Peyer's patch (tissue), 4 donors: ENCODE data around the gene NEK8. TPM values are rescaled to one million over a fixed set of nuclear protein-coding genes. Genes with fewer than 3 reads are reported as not detected.

Experiments used
- DNase-seq, 3 donors: peaks; one replicate each; pipeline ENCODE4 v3.0.0-alpha.2; 2017 to 2019
- H3K27ac ChIP-seq, 4 donors: fragments of 200-600 bp; sonication (generic); one replicate each; pipeline ENCODE4 v1.5.1; 2016 to 2019
- H3K27me3 ChIP-seq, 2 donors: fragments of 200-600 bp; sonication (generic); one replicate each; pipeline ENCODE4 v1.5.1; 2019
- H3K36me3 ChIP-seq, 3 donors: fragments of 200-600 bp; sonication (generic); one replicate each; pipeline ENCODE4 v1.5.1; 2016 to 2019
- H3K4me1 ChIP-seq, 4 donors: fragments of 200-600 bp; sonication (generic); one replicate each; pipeline ENCODE4 v1.5.1; 2016 to 2019
- H3K4me3 ChIP-seq, 4 donors: fragments of 200-600 bp; sonication (generic); 1 replicate in 3 of 4; 2 replicates in 1 of 4; pipeline ENCODE4 v1.5.1; 2016 to 2019; ENCODE audit warnings: mild to moderate bottlenecking in 1 of 4
- H3K9me3 ChIP-seq, 4 donors: fragments of 200-600 bp; sonication (generic); one replicate each; pipeline ENCODE4 v1.5.1; 2016 to 2019; ENCODE audit warnings: mild to moderate bottlenecking in 1 of 4
- CTCF ChIP-seq, 6 experiments: fragments of 450-650 bp in 4 of 6; fragments of 200-600 bp in 2 of 6; sonication (generic) in 1 of 6; IDR thresholded peaks; one replicate each; pipeline ENCODE4 v1.5.1; 2017 to 2019; ENCODE audit warnings: antibody characterized with exemption in 6 of 6, mild to moderate bottlenecking in 3 of 6, moderate library complexity in 1 of 6
- POLR2A ChIP-seq, 2 donors: fragments of 450-650 bp; IDR thresholded peaks; one replicate each; pipeline ENCODE4 v1.5.1; 2017; ENCODE audit warnings: antibody characterized with exemption in 2 of 2, mild to moderate bottlenecking in 2 of 2, moderate library complexity in 2 of 2
- total RNA-seq, 4 donors: library from RNA; depleted of rRNA; stranded (reverse); fragments of >200 nt; gene quantifications; one replicate each; pipeline ENCODE4 v1.1.0, GENCODE V29; 2016

NEK8 gene
- total RNA-seq, 4 donors from 2014 or later, result 7.4 to 89.1 (median 14.0) TPM

- H3K9me3 ChIP-seq, result no peaks in the 10 kb centered on the region
- H3K36me3 ChIP-seq, result peaks cover 0 to 34% (median 0%) of the 10 kb centered on the region in 3 donors
- peak overlapping the region in 3 of 4 donors; percentile 95 to 100 (median 99) for H3K27ac ChIP-seq
- DNase-seq, result no peak
- no peak overlapping the region for H3K4me3 ChIP-seq
- H3K4me1 ChIP-seq, result peaks cover 9 to 46% (median 22%) of the 10 kb centered on the region in 4 donors
- H3K27me3 ChIP-seq, result no peaks in the 10 kb centered on the region
- TF ChIP-seq CTCF (IDR thresholded peaks at IDR 0.05), result no peak
- TF ChIP-seq POLR2A (IDR thresholded peaks at IDR 0.05), result no peak
These were observed 4.0 kb upstream of the NEK8 start for GRCh38 chr17:28724500-28725165.

- DNase-seq, result no peak
- peak in 1 of 6 experiments; percentile 2 for TF ChIP-seq CTCF (IDR thresholded peaks at IDR 0.05)
- no peak for TF ChIP-seq POLR2A (IDR thresholded peaks at IDR 0.05)
- H3K27ac ChIP-seq, result peak overlapping the region; percentile 95 to 100 (median 98)
- H3K4me1 ChIP-seq, result peaks cover 9 to 47% (median 22%) of the 10 kb centered on the region in 4 donors
- peaks cover 0 to 34% (median 0%) of the 10 kb centered on the region in 3 donors for H3K36me3 ChIP-seq
- H3K9me3 ChIP-seq, result no peaks in the 10 kb centered on the region
- no peaks in the 10 kb centered on the region for H3K27me3 ChIP-seq
- H3K4me3 ChIP-seq, result peak overlapping the region; percentile 71 to 87 (median 76)
These were observed 3.4 kb upstream of the NEK8 start for GRCh38 chr17:28725166-28725659.

- TF ChIP-seq POLR2A (IDR thresholded peaks at IDR 0.05) (peak in 1 of 2 donors; percentile 36), CTCF (IDR thresholded peaks at IDR 0.05) (peak in 1 of 6 experiments; percentile 4)
- peaks cover 9 to 42% (median 20%) of the 10 kb centered on the region in 4 donors for H3K4me1 ChIP-seq
- H3K27ac ChIP-seq, result peak overlapping the region; percentile 95 to 100 (median 98)
- DNase-seq, result peak in 1 of 3 donors; percentile 80
- H3K36me3 ChIP-seq, result peaks cover 0 to 34% (median 0%) of the 10 kb centered on the region in 3 donors
- H3K27me3 ChIP-seq, result no peaks in the 10 kb centered on the region
- H3K9me3 ChIP-seq, result no peaks in the 10 kb centered on the region
- peak overlapping the region; percentile 71 to 87 (median 76) for H3K4me3 ChIP-seq
These were observed 2.8 kb upstream of the NEK8 start for GRCh38 chr17:28725660-28726225.

- DNase-seq, result peak; percentile 55 to 89 (median 89)
- Histone ChIP-seq H3K27me3 (no peaks in the 10 kb centered on the region), H3K4me3 (peak within 1 kb of the TSS; percentile 71 to 87 (median 76)), H3K4me1 (peaks cover 4 to 37% (median 15%) of the 10 kb centered on the region in 4 donors), H3K9me3 (no peaks in the 10 kb centered on the region), H3K36me3 (peaks cover 0 to 34% (median 0%) of the 10 kb centered on the region in 3 donors), H3K27ac (peak within 1 kb of the TSS; percentile 95 to 100 (median 98))
- no peak for TF ChIP-seq POLR2A (IDR thresholded peaks at IDR 0.05)
- no peak for TF ChIP-seq CTCF (IDR thresholded peaks at IDR 0.05)
These were observed 2.4 kb upstream of the NEK8 start, which contains the start of gene TLCD1 for GRCh38 chr17:28726226-28726626. TLCD1 (minus strand) TSS chr17:28726233; CDS start chr17:28726097, 136 bp downstream.

- peak overlapping the region; percentile 71 to 87 (median 76) for H3K4me3 ChIP-seq
- peaks cover 0 to 28% (median 0%) of the 10 kb centered on the region in 3 donors for H3K36me3 ChIP-seq
- peak overlapping the region; percentile 95 to 100 (median 98) for H3K27ac ChIP-seq
- H3K27me3 ChIP-seq, result no peaks in the 10 kb centered on the region
- H3K9me3 ChIP-seq, result no peaks in the 10 kb centered on the region
- peak; percentile 94 to 97 (median 96) for DNase-seq
- TF ChIP-seq POLR2A (IDR thresholded peaks at IDR 0.05), result peak; percentile 46 to 54
- TF ChIP-seq CTCF (IDR thresholded peaks at IDR 0.05), result peak; percentile 99 to 100 (median 100)
- peaks cover 0 to 31% (median 11%) of the 10 kb centered on the region in 4 donors for H3K4me1 ChIP-seq
These were observed 1.7 kb upstream of the NEK8 start for GRCh38 chr17:28726627-28727491.
